K562 treated with DMSO at 1 percent for 48 hours (cell line): ENCODE measurements around the gene SLC51A. TPM values are rescaled to one million over a fixed set of nuclear protein-coding genes. Genes with fewer than 3 reads are reported as not detected.

Experiments
- total RNA-seq: library from RNA; unstranded; fragments of 300-600 nt; gene quantifications from 2 replicates; pipeline ENCODE4 v1.2.3, GENCODE V29; 2022; ENCODE audit warnings: low replicate concordance; ENCODE audit errors: extremely low read depth

Gene SLC51A
- not detected in 2 replicates for total RNA-seq

DNA sequence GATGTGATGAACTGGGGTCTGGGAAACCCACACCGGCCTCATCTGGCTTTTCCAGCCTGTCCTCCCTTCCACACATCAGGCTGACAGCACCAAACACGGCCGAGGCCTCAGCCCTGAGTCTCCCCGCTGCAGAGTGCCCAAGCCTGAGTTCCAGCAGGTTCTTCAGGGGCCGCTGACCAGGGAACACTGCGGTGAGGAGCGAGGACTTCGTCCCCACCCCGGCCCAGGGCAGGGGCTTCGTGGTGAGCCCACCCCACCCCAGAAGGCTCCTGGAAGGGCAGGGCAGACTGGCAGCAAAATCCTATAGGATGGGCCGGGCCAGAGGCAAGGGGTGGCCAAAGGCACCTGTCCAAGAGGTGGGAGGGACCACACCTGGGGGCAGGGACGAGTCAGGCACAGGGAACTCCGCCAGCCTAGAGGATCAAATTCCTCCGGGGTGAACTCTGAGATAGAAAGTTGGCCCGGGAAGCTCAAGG is at the start of gene SLC51A:
Gene SLC51A, plus strand, starts transcription at position 446 of the 476 bp plus-strand sequence. CDS start 179 bp downstream, outside the sequence.

DNA sequence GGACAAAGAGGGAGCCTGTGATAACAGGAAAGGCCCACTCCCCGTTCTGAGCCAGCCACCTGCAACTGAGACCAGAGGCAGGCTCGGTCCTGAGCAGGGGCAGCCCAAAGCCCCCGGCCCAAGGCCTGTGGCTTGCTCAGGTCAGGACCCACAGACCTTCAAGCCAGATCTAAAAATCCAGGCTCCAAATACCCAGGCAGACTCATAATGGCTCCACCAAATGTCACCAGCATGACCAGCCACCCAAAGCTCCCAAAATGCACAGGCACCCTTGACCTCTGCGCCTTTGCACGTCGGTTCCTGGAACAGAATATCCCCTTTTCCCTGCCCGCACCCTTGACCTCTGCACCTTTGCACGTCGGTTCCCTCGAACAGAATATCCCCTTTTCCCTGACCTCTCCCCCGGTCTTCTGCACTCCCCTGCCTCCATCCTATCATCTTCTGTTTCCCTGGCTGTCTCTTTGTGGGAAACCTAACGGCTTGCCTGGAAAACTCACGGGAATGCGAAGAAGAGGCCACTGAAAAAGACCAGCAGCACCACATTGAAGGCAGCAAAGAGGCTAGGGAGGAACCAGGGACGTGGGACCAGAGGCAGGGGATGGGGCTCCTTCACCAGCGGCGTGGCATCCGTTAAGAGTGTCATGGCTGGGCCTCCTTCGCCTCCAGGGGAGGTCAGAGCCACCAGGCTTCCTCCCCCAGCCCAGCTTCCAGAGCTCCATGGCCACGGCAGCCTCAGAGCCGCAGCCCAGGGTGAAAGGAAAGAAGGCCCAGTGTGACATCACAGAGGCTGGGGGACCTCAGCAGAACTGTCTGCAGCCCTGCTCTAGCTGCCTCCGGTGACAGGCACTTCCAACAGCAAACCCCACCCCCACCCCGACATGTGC is 5.4 kb upstream of the SLC51A start, which contains the start of gene ZDHHC19:
Gene ZDHHC19, minus strand, starts transcription at position 728 of the 884 bp plus-strand sequence. Its CDS starts 85 bp downstream, at position 643.

Other genes starting within 250 kb of the SLC51A start
- gene TFRC, start 134.4 kb upstream of the SLC51A start, total RNA-seq = not detected in 2 replicates
- gene ZDHHC19, start 5.1 kb upstream of the SLC51A start, total RNA-seq = not detected in 2 replicates
- gene PCYT1A, start 71.2 kb downstream of the SLC51A start, total RNA-seq = not detected in 2 replicates
- gene DYNLT2B, start 101.7 kb downstream of the SLC51A start, total RNA-seq = not detected in 2 replicates
- gene TM4SF19, start 121.9 kb downstream of the SLC51A start, total RNA-seq = not detected in 2 replicates
- gene UBXN7, start 215.9 kb downstream of the SLC51A start, total RNA-seq = not detected in 2 replicates